CD4-positive, alpha-beta T cell treated with Interleukin-6 for 4 hours (primary cell): ENCODE data around the gene UBASH3B.

Experiments used
- DNase-seq: peaks from one replicate; pipeline ENCODE4 v3.0.0-alpha.2; 2020; ENCODE audit warnings: mixed read lengths

The UBASH3B gene

GRCh38 chr11:122863704-122864326 is 208.3 kb downstream of the UBASH3B start:
- peak; percentile 60 for DNase-seq
